Fibroblast of lung (primary cell): ENCODE data around the gene PSMA7. TPM values are rescaled to one million over a fixed set of nuclear protein-coding genes. Genes with fewer than 3 reads are reported as not detected.

Source experiments
- DNase-seq, 2 donors: peaks; one replicate each; pipeline versions ENCODE4 v3.0.0 to v3.0.0-alpha.2; 2010; ENCODE audit warnings: low read depth in 2 of 2
- H2AFZ ChIP-seq: 2 replicates; pipeline ENCODE4 v1.5.1; 2012; ENCODE audit warnings: low read length, control low read depth, inconsistent platforms
- H3K27ac ChIP-seq: 2 replicates; pipeline ENCODE4 v1.5.1; 2011; ENCODE audit warnings: low read length, control low read depth; ENCODE audit not compliant: insufficient read depth
- H3K27me3 ChIP-seq: 2 replicates; pipeline ENCODE4 v1.5.1; 2011; ENCODE audit warnings: mild to moderate bottlenecking, low read length; ENCODE audit not compliant: control insufficient read depth, insufficient read depth
- H3K36me3 ChIP-seq: 2 replicates; pipeline ENCODE4 v1.5.1; 2011; ENCODE audit warnings: low read length; ENCODE audit not compliant: control insufficient read depth, insufficient read depth
- H3K4me1 ChIP-seq: 2 replicates; pipeline ENCODE4 v1.5.1; 2011; ENCODE audit warnings: low read length; ENCODE audit not compliant: control insufficient read depth, insufficient read depth; ENCODE audit errors: extremely low read depth
- H3K4me2 ChIP-seq: 2 replicates; pipeline ENCODE4 v1.5.1; 2011; ENCODE audit warnings: low read length, control low read depth; ENCODE audit not compliant: insufficient read depth; ENCODE audit errors: extremely low read depth
- H3K4me3 ChIP-seq, 4 experiments: fragments of 200-600 bp in 1 of 4; sonication (generic) in 1 of 4; replicated peaks in 1 of 4; 2 replicates each; pipeline ENCODE4 v1.5.1; 2011 to 2016; ENCODE audit warnings: low read length in 4 of 4, low read depth in 3 of 4, mild to moderate bottlenecking in 3 of 4, control low read depth in 2 of 4, inconsistent platforms in 1 of 4, mixed read lengths in 1 of 4; ENCODE audit not compliant: insufficient read depth in 1 of 4; ENCODE audit errors: control extremely low read depth in 1 of 4
- H3K79me2 ChIP-seq: 2 replicates; pipeline ENCODE4 v1.5.1; 2012; ENCODE audit warnings: mild to moderate bottlenecking, low read length, inconsistent platforms; ENCODE audit not compliant: control insufficient read depth, insufficient read depth
- H3K9ac ChIP-seq: 2 replicates; pipeline ENCODE4 v1.5.1; 2011; ENCODE audit warnings: mild to moderate bottlenecking, low read length, control low read depth; ENCODE audit not compliant: insufficient read depth
- H3K9me3 ChIP-seq: 2 replicates; pipeline ENCODE4 v1.5.1; 2012; ENCODE audit warnings: low read depth, low read length; ENCODE audit not compliant: control insufficient read depth, insufficient read depth
- H4K20me1 ChIP-seq: 2 replicates; pipeline ENCODE4 v1.5.1; 2011; ENCODE audit warnings: low read length; ENCODE audit not compliant: control insufficient read depth, insufficient read depth; ENCODE audit errors: extremely low read depth
- EZH2 ChIP-seq: IDR thresholded peaks from 2 replicates; pipeline ENCODE4 v1.5.1; 2012; ENCODE audit warnings: low read length, control low read depth, mild to moderate bottlenecking; ENCODE audit errors: missing control alignments
- polyA plus RNA-seq, 2 donors: library from polyadenylated mRNA; depleted of rRNA in 1 of 2; stranded (reverse) in 1 of 2; unstranded in 1 of 2; fragments of >200 nt; gene quantifications; 2 replicates each; pipeline ENCODE4 v1.2.1, GENCODE V29; 2011 to 2012; ENCODE audit warnings: missing spikeins in 1 of 2
- total RNA-seq: library from RNA; depleted of rRNA; stranded (reverse); fragments of >200 nt; gene quantifications from 2 replicates; pipeline ENCODE4 v1.2.1, GENCODE V29; 2014
- TF ChIP-seq, protein P1 (sequence below), 2 donors: IDR thresholded peaks in 1 of 2; conservative IDR thresholded peaks in 1 of 2; 1 replicate in 1 of 2; 2 replicates in 1 of 2; pipeline ENCODE4 v1.5.1; 2011 to 2012; ENCODE audit warnings: low read length in 2 of 2, control low read depth in 1 of 2, inconsistent platforms in 1 of 2, low read depth in 1 of 2, mild to moderate bottlenecking in 1 of 2

The PSMA7 gene
- total and polyA plus RNA-seq, 2 donors (not counting 1 experiment from before 2014, with no cell fraction given), result 234 to 342 TPM

DNA sequence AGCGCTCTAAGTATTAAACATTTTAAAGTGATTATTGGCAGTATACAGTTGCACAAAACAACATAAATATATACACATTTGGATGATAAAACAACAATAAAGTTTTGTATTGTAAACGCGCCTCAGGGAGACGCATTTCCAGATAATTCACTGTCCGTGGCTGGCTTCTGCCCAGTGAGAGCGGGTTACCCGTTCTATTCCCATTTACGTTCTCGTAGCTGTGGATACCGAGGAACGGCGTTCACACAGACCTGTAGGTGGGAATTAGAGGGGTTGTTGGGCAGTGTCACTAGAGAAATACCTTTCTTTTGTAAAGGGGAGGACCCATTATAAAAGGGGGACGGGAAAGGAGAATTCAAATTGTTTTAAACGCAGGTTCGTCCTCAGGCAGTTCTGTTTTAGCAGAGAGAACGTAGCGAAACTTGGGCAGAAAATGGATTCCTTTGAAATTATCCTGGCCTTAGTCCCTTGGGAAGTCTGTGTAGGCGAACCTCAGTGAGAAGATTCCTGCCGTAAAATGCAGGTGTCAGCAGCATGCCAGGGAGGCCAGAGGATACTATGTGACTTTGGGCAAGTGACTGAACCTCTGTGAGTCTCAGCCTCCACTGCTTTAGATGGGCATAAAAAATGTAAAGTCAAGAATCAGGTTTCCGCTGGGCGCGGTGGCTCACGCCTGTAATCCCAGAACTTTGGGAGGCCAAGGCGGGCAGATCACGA, 40.4 kb upstream of the PSMA7 start:
- Histone ChIP-seq H3K9ac (peak overlapping the region; percentile 99), H2AFZ (peak overlapping the region; percentile 19), H3K4me2 (peak overlapping the region; percentile 96), H3K4me3 (peak overlapping the region; percentile 87 to 98 (median 92)), H3K27me3 (no peaks in the 10 kb centered on the region), H4K20me1 (no peaks in the 10 kb centered on the region), H3K4me1 (peaks cover 2% of the 10 kb centered on the region), H3K9me3 (no peaks in the 10 kb centered on the region), H3K27ac (peak overlapping the region; percentile 98), H3K79me2 (peaks cover 35% of the 10 kb centered on the region), H3K36me3 (peaks cover 2% of the 10 kb centered on the region)
- peak in 1 of 2 donors; percentile 21 for DNase-seq
- TF ChIP-seq EZH2, result no peak
- TF ChIP-seq, protein P1, sequence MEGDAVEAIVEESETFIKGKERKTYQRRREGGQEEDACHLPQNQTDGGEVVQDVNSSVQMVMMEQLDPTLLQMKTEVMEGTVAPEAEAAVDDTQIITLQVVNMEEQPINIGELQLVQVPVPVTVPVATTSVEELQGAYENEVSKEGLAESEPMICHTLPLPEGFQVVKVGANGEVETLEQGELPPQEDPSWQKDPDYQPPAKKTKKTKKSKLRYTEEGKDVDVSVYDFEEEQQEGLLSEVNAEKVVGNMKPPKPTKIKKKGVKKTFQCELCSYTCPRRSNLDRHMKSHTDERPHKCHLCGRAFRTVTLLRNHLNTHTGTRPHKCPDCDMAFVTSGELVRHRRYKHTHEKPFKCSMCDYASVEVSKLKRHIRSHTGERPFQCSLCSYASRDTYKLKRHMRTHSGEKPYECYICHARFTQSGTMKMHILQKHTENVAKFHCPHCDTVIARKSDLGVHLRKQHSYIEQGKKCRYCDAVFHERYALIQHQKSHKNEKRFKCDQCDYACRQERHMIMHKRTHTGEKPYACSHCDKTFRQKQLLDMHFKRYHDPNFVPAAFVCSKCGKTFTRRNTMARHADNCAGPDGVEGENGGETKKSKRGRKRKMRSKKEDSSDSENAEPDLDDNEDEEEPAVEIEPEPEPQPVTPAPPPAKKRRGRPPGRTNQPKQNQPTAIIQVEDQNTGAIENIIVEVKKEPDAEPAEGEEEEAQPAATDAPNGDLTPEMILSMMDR (conservative IDR thresholded peaks at IDR 0.05 in 1 of 2, IDR thresholded peaks at IDR 0.05 in 1 of 2; ENCODE audit: low read depth in 1 of 2, low read length in 2 of 2), result no peak

DNA sequence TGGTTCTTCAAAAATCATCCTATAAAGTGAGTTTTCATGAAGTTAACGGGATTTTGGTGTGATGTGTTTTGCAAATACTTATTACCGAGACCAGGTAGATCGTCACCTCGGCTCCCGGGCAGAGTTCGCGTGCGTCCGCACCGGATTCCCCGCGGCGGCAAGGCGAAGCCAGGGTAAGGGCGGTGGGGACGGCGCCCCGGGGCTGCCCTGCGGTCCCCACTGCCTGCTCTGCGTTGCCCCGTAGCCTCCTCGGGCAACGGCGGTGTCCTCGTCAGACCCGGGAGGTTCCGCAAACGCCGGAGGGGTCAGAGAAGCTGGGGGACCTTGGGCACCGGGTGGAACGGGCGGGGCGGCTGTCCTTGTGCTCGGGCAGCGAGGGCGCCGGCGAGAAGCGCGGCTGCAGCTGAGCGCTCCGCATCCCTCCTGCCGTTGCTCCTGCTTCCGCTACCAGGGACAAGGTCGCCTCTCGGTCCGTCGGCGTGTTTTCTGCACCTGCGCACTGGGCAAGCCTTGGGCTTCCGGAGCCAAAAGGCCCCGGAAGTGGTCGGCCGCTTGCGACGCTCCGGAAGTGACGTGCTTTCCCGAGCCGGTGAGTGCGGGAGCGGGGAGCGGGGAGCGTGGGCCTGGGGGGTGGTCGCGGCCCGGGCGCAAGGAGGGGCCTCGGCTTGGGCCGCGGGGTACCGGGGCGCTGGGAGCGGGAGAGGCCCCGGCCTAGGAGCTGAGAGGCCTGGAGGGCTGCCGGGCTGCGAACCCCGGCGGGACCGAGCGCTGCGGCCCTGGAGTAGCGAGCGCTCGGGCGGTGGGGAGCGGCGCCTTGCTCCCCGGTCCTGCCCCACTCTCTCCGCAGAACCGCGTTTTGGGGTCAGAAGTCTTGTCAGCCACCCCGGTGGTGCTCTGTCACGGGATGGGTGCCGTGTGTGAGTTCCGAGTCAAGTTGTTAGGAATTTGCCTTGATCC, 39.6 kb upstream of the PSMA7 start, which contains the start of gene MTG2:
Gene MTG2, plus strand, starts transcription at position 560 of the 957 bp plus-strand sequence. CDS start 10,393 bp downstream, outside the sequence.
- Histone ChIP-seq H3K9ac (peak within 1 kb of the TSS; percentile 99), H3K4me1 (peaks cover 2% of the 10 kb centered on the region), H3K27me3 (no peaks in the 10 kb centered on the region), H4K20me1 (no peaks in the 10 kb centered on the region), H3K27ac (peak within 1 kb of the TSS; percentile 98), H2AFZ (peak within 1 kb of the TSS; percentile 86), H3K9me3 (no peaks in the 10 kb centered on the region), H3K36me3 (peaks cover 2% of the 10 kb centered on the region), H3K4me2 (peak within 1 kb of the TSS; percentile 96), H3K4me3 (peak within 1 kb of the TSS; percentile 87 to 98 (median 92)), H3K79me2 (peaks cover 31% of the 10 kb centered on the region)
- no peak for TF ChIP-seq EZH2
- TF ChIP-seq, protein P1 (conservative IDR thresholded peaks at IDR 0.05 in 1 of 2, IDR thresholded peaks at IDR 0.05 in 1 of 2; ENCODE audit: low read depth in 1 of 2, low read length in 2 of 2), result no peak
- DNase-seq, result peak; percentile 92 to 94

DNA sequence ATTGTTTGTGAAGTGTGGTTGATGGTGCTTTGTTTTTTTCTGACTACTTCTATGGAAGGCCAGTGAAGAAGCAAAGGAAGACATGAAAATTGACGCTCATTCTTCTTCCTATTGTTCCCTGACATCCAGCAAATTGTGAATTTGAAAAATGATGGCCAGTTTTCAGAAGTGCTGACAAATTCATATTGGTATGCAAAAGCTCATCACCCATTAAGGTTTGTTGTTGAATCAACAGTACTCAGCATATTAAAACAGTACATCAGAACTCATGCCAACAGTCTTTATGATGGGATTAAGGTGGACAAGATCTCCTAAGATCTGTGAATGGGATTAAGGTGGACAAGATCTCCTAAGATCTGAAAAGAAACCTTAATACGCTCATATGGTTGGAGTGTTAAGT, 38.6 kb upstream of the PSMA7 start:
- Histone ChIP-seq H3K4me2 (peak overlapping the region; percentile 82), H3K79me2 (peaks cover 24% of the 10 kb centered on the region), H3K4me3 (peak overlapping the region; percentile 77 to 94 (median 89)), H3K4me1 (peaks cover 2% of the 10 kb centered on the region), H3K27me3 (no peaks in the 10 kb centered on the region), H3K9me3 (no peaks in the 10 kb centered on the region), H3K36me3 (peaks cover 2% of the 10 kb centered on the region), H4K20me1 (no peaks in the 10 kb centered on the region), H3K27ac (peak overlapping the region; percentile 98), H3K9ac (peak overlapping the region; percentile 99), H2AFZ (no peak overlapping the region)
- TF ChIP-seq EZH2, result no peak
- TF ChIP-seq, protein P1 (conservative IDR thresholded peaks at IDR 0.05 in 1 of 2, IDR thresholded peaks at IDR 0.05 in 1 of 2; ENCODE audit: low read depth in 1 of 2, low read length in 2 of 2), result no peak
- DNase-seq, result no peak
